C4-2B (cell line): ENCODE data around the gene NT5C3B.

Experiments used
- H3K27ac ChIP-seq: fragments of 450-650 bp; 2 replicates; pipeline ENCODE4 v1.5.1; 2017
- ZFX ChIP-seq: fragments of 450-650 bp; IDR thresholded peaks from 2 replicates; pipeline ENCODE4 v1.6.1; 2017
- TF ChIP-seq, protein P1 (sequence below): fragments of 450-650 bp; conservative IDR thresholded peaks from 2 replicates; pipeline ENCODE4 v1.5.1; 2017; ENCODE audit warnings: mild to moderate bottlenecking

NT5C3B gene

DNA sequence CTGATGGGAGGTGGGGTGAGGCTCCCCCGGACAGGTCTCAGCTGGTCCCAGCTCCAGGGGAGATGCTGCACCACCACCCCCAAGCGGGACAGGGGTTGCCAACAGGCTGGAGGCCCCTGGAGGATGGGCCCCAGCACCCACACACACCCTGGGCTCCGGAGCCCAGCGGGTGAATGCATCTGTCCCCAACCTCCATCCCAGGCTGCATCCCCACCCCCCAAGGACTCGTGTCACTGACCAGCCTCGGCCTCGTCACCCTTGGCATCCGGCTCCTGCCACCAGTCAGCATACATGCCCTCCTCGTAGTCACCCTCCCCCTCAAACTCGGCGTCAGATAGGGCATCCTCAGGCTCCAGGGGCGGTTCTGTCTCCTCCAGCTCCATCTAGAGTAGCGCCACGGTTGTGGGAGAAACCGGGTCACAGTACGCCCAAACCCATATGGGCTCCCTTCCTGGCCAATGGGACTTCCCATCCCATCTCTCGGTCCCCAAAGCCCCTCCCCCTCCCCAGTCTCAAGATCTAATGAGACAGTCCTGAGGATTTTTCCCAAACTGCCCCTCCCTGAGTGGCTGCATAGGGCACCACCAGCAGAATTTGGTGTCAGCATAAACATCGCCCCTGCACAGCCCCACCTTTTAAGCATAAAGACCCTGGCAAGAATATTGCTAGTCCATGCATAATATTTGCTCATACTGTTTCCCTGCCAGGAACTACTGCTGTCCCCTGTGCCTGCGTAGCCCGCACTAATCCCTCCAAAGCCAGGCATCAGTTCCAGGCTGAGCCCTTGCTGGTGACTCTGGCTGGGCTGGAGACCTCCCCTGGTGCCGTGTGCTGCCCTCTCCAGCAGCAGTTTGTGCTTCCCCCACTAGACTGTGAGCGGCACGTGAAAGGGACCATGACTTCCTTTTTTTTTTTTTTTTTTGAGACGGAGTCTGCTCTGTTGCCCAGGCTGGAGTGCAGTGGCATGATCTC, 32.7 kb downstream of the NT5C3B start:
- TF ChIP-seq, protein P1, sequence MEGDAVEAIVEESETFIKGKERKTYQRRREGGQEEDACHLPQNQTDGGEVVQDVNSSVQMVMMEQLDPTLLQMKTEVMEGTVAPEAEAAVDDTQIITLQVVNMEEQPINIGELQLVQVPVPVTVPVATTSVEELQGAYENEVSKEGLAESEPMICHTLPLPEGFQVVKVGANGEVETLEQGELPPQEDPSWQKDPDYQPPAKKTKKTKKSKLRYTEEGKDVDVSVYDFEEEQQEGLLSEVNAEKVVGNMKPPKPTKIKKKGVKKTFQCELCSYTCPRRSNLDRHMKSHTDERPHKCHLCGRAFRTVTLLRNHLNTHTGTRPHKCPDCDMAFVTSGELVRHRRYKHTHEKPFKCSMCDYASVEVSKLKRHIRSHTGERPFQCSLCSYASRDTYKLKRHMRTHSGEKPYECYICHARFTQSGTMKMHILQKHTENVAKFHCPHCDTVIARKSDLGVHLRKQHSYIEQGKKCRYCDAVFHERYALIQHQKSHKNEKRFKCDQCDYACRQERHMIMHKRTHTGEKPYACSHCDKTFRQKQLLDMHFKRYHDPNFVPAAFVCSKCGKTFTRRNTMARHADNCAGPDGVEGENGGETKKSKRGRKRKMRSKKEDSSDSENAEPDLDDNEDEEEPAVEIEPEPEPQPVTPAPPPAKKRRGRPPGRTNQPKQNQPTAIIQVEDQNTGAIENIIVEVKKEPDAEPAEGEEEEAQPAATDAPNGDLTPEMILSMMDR = no peak
- no peak for TF ChIP-seq ZFX
- H3K27ac ChIP-seq = no peak overlapping the region

DNA sequence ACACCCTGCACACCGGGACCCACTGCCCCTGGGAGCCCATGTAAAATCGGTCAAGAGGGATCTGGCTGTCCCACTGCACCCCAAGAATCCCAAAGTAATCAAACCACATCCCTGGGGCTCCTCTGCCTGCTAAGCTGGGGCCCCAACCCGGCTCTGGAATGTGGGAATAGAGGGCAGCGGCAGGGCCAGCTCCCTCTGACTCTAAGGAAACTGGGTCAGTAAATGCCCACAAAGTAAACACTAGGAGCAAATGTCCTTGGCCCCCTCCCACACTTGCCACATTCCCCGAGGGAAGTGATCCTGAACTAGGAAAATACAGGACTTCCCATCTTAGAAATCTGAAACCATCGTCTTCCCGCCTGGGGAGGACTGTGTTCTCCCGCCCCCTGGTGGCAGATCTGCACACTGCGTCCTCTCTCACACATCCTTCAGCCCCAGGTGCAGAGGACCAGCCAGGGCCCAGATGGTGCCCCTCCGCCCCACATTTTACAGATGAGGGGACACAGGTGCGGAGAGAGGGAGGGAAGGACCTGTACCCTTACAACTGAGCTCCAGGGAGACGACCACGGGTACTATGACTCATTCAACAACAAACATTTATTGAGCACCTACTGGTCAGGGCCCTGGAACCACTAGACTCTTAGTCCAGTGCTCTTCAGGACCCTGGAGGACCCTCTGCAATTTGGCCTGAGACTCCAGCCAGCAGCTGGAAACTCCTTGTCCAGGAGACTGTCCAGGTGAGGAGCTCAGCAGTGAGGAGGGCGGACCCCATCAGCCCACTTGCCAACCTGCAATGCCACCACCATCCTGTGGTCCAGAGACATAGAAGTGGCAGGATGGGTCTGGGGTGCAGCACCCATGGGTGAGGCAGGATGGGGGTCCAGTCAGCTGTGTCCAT, 34.4 kb downstream of the NT5C3B start:
- H3K27ac ChIP-seq = peak overlapping the region; percentile 56
- TF ChIP-seq, protein P1 = peak; percentile 98
- no peak for TF ChIP-seq ZFX

DNA sequence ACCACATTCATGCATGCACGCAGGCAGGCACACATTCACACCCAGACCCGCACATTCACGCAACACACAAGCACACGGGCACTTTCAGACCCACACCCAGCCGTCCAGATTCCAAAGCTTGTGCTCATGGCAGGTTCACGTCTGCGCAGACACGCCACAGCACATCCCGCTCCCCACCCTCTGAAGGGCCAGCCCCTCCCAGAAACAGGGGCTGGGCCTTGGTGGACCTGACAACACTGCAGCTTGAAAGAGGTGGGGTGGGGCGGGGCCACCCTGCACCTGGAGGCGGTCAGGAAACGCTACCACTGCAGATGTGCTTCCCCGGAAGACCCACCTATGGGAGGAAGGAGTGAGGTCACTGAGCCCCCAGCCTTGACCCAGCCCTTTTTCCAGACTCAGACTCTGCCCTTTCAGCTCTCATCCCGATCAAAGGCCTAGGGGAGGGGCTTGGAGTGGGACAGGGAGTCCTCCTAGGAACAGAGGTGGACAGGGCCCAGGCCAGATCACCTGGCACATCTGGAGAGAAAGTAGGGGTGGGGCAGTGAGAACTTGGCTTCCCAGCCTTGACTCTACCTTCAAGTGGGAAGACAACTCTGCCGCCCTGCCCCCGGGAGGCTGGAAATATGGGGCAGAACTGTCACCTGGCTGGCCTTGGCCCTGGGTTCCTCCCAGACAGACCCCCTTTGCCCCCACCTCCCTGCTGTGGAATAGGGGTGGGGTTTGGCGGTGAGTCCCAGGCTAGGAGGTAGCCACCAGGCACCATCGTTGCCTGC, 35.2 kb downstream of the NT5C3B start:
- TF ChIP-seq, protein P1 = no peak
- TF ChIP-seq ZFX = no peak
- peak overlapping the region; percentile 56 for H3K27ac ChIP-seq

DNA sequence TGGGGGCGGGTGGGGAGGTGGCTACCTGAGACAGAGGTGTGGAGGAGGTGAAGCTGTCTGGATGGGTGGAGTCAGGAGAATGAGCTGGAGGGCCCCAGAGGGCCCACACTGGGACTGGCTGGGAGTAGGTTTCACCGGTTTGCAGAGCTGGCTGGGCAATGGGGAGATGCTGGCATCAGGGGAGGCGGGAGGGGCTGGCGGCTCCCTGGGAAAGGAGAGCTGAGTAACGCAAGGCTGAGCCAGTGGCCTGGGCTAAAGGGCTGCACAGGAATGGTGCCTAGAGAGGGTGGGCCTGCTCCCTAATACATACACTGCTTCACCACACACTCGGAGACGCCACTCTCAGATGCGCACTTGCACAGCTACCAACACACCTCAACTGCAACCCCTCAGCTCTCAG, 36.7 kb downstream of the NT5C3B start:
- TF ChIP-seq, protein P1 = no peak
- no peak for TF ChIP-seq ZFX
- H3K27ac ChIP-seq = no peak overlapping the region

DNA sequence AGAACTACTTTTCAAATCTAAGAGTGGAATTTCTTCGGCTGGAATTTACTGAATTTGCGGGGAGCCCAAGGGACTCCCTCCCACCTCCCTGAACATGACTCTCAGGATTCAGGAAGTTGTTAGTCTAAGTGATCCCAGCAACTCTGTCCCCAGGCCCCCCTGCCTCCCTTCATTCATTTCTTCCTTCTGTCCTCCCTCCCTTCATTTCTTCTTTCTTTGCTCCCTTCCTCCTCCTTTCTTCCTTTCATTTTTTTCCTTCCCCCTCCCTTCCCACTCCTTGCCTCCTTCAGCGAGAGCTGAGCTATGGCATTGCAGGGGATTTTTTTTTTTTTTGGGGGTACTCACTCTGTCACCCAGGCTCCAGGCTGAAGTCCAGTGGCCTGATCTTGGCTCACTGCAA, 38.7 kb downstream of the NT5C3B start:
- H3K27ac ChIP-seq = no peak overlapping the region

DNA sequence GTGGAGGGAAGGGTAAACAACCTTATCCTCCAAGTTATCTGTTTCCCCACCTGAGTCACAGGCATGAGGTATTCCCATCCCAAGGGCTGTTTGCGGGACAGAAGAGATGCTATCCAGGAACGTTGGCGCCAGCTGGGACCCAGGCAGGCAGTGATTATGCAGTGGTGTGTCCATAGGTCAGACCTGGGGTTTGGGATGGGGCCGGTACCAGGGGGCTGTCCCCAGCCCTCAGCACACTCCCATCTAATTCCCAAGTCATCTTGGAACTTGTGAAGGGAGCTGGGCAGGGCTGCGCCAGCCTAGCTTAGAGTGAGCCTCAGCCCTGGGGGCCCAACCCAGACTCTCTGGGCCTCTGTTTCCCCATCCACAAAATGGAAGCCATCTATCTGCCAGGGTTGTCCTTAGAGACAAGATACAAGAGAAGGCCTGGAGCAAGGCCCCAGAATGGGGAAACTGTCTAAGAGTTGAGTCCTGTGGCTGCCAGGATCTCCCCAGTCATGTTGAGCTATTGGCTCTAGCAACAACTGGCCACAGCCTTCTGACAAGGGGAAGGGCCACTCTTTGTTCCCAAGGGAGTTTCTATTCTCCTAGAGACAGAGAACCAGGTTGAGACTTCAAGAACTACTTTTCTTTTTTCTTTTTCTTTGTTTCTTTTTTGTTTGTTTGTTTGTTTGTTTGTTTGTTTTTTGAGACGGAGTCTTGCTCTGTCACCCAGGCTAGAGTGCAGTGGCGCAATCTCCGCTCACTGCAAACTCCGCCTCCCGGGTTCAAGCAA, 39.7 kb downstream of the NT5C3B start:
- H3K27ac ChIP-seq = no peak overlapping the region

More for the DNA sequence above, 38.7 kb downstream of the NT5C3B start:
- TF ChIP-seq ZFX = no peak
- TF ChIP-seq, protein P1 = no peak

More for the DNA sequence above, 39.7 kb downstream of the NT5C3B start:
- TF ChIP-seq, protein P1 = no peak
- TF ChIP-seq ZFX = no peak
